HEK293T (cell line): Measurements from ENCODE around the gene KRT23.

Experiments
- ARNT ChIP-seq: fragments of 450-650 bp; IDR thresholded peaks from 2 replicates; pipeline ENCODE4 v1.6.1; 2017; ENCODE audit warnings: mild to moderate bottlenecking
- FOXM1 ChIP-seq: fragments of 450-650 bp; IDR thresholded peaks from 2 replicates; pipeline ENCODE4 v1.6.1; 2017; ENCODE audit warnings: mild to moderate bottlenecking, borderline replicate concordance
- TARDBP ChIP-seq: fragments of 450-650 bp; IDR thresholded peaks from 2 replicates; pipeline ENCODE4 v1.6.1; 2016

DNA sequence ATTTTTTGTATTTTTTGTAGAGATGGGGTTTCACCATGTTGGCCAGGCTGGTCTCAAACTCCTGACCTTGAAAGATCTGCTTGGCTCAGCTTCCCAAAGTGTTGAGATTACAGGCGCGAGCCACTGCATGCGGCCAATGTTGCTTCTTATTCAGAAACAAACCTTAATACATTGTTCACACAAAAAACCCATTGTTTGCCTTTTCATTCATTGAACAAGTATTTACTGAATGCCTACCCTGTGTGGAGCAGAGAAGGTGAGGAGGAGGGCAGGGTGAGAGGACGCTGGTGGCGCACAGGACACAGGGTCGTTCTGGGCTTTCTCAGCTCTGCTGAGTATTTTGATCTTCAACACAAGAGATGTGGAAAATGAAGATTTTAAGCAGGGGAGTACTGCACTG lies 8.0 kb upstream of the KRT23 start:
- TF ChIP-seq FOXM1: no peak
- TF ChIP-seq TARDBP: no peak
- no peak for TF ChIP-seq ARNT
